ENCODE results near the gene TFAP2C.

DNA sequence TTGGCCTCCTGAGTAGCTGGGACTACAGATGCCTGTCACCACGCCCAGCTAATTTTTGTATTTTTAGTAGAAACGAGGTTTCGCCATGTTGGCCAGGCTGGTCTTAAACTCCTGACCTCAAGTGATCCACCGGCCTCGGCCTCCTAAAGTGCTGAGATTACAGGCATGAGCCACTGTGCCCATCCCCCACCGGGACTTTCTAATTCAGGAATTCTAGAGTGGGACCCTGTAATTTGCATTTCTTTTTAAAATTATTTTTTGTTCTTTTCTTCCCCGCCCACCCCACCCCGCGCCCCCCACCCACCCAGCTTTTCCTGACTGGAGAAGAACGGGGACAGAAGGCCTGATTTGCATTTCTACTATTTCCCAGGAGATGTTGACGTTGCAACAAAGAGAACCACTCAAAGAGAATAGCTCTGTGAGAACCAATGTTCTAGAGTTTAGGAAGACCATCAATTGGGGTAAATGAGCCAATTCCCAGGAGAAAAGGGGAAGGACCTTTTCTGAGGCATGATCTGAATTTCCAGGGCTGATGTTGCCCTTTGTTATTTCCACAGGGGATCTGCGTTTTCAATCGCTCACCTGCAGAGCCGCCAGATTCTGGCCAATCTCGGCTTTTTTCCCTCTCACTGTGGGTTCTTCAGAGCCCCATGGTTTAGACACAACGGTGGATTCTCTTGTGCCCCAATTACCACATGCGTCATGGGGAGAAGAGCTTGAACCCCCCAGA, 33.2 kb upstream of the TFAP2C start:
- TF ChIP-seq CTCF (IDR thresholded peaks at IDR 0.05) (no peak), TCF7 (CRISPR knock-in tag; IDR thresholded peaks at IDR 0.05; ENCODE audit: low read depth) (no peak)
